Natural killer cell (primary cell): ENCODE results near the gene ARMC9. TPM values are rescaled to one million over a fixed set of nuclear protein-coding genes. Genes with fewer than 3 reads are reported as not detected.
A peak's percentile ranks its signal among the peaks of the same experiment; 100 is the strongest.

Experiments
- ATAC-seq, 3 donors: fragments of 150-1000 bp in 2 of 3; fragments of 200-7000 bp in 1 of 3; cut with Tn5 transposase; 1 replicate in 1 of 3; 2 replicates in 2 of 3; pipeline ENCODE4 v1.10.0; 2021; ENCODE audit warnings: mild to moderate bottlenecking in 2 of 3, moderate library complexity in 2 of 3
- DNase-seq, 2 donors: peaks; one replicate each; pipeline versions ENCODE4 v3.0.0 to v3.0.0-alpha.2; 2013 to 2021; ENCODE audit warnings: mixed read lengths in 1 of 2
- H3K27ac ChIP-seq: one replicate; pipeline ENCODE4 v1.5.1; 2013; ENCODE audit warnings: mild to moderate bottlenecking, low read length
- H3K27me3 ChIP-seq: one replicate; pipeline ENCODE4 v1.6.1; 2013; ENCODE audit warnings: low read length; ENCODE audit not compliant: control insufficient read depth, insufficient read depth
- H3K36me3 ChIP-seq: one replicate; pipeline ENCODE4 v1.6.1; 2013; ENCODE audit warnings: low read length; ENCODE audit not compliant: control insufficient read depth, insufficient read depth
- H3K4me1 ChIP-seq: one replicate; pipeline ENCODE4 v1.6.1; 2013; ENCODE audit warnings: low read length; ENCODE audit not compliant: control insufficient read depth, insufficient read depth
- H3K4me3 ChIP-seq: one replicate; pipeline ENCODE4 v1.5.1; 2013; ENCODE audit warnings: low read length
- H3K9me3 ChIP-seq: one replicate; pipeline ENCODE4 v1.6.1; 2013; ENCODE audit warnings: low read length; ENCODE audit not compliant: control insufficient read depth, insufficient read depth
- H3K27ac Mint-ChIP-seq, 2 donors: one replicate each; pipeline ENCODE4 v1.8.0; 2022; ENCODE audit warnings: mild to moderate bottlenecking in 2 of 2, mixed read lengths in 2 of 2, moderate library complexity in 1 of 2
- H3K27me3 Mint-ChIP-seq, 2 donors: one replicate each; pipeline ENCODE4 v1.8.0; 2022; ENCODE audit warnings: low read depth in 2 of 2, mixed read lengths in 2 of 2
- H3K36me3 Mint-ChIP-seq: one replicate; pipeline ENCODE4 v1.8.0; 2022; ENCODE audit warnings: mixed read lengths
- H3K4me1 Mint-ChIP-seq, 2 donors: one replicate each; pipeline ENCODE4 v1.8.0; 2022; ENCODE audit warnings: mixed read lengths in 2 of 2
- H3K4me3 Mint-ChIP-seq: one replicate; pipeline ENCODE4 v1.8.0; 2022; ENCODE audit warnings: mild to moderate bottlenecking, moderate library complexity, mixed read lengths
- H3K9me3 Mint-ChIP-seq, 2 donors: one replicate each; pipeline ENCODE4 v1.8.0; 2022; ENCODE audit warnings: mixed read lengths in 2 of 2
- CTCF ChIP-seq: fragments of 200-600 bp; IDR thresholded peaks from one replicate; pipeline ENCODE4 v1.8.0; 2022; ENCODE audit warnings: antibody characterized with exemption
- WGBS: methylation state at CpG from one replicate; pipeline ENCODE4 v1.1.7; 2013; ENCODE audit warnings: missing lambda C conversion rate; ENCODE audit not compliant: insufficient coverage; 5-methylcytosine and 5-hydroxymethylcytosine counted together
- intact Hi-C: fragments of 100-400 bp; cut with micrococcal nuclease; formaldehyde crosslinking; loops from one replicate; pipeline ENCODE4 v1.14.2; 2022
- total RNA-seq, 4 donors: library from RNA; stranded (reverse); fragments of 120-200 nt in 1 of 4; gene quantifications; one replicate each; pipeline versions ENCODE4 v1.2.3 to v1.2.4, GENCODE V29; 2013 to 2022

The ARMC9 gene
- total RNA-seq, 3 donors from 2014 or later (not counting 1 experiment from before 2014, with no cell fraction given), result 1.2 to 2.3 (median 2.0) TPM

DNA sequence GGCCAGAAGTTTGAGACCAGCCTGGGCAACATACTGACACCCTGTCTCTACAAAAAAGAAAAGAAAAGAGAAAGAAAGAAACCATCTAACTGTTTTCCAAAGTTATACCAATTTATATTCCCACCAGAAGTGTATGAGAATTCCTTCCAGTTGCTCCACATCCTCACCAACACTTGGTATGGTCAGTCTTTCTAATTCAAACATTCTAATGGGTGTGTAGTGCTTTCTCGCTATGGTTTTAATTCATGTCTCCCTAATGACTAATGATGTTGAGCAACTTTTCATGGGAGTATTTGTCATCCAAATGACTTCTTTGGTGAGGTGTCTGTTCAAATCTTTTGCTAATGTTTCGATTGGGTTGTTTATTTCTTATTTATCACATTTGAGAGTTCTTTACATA, 186.5 kb downstream of the ARMC9 start:
- peaks cover 55 to 66% of the 10 kb centered on the region in 2 donors for H3K4me1 Mint-ChIP-seq
- Histone ChIP-seq H3K4me3 (no peak overlapping the region), H3K27ac (no peak overlapping the region), H3K4me1 (peaks cover 76% of the 10 kb centered on the region), H3K9me3 (no peaks in the 10 kb centered on the region), H3K36me3 (no peaks in the 10 kb centered on the region), H3K27me3 (no peaks in the 10 kb centered on the region)
- H3K4me3 Mint-ChIP-seq, result no peak overlapping the region
- peak overlapping the region; percentile 93 to 95 for H3K27ac Mint-ChIP-seq
- no CpG with 5 or more reads among the region's 2 CpGs for WGBS
- TF ChIP-seq CTCF, result no peak
- ATAC-seq (no peak), DNase-seq (no peak)
- no peaks in the 10 kb centered on the region for H3K36me3 Mint-ChIP-seq
- intact Hi-C loops, result loop anchor here (1.0 kb wide), 1 partner anchor 7 kb away; no protein-coding TSS in a partner anchor
- H3K9me3 Mint-ChIP-seq, result no peaks in the 10 kb centered on the region
- H3K27me3 Mint-ChIP-seq, result no peaks in the 10 kb centered on the region

GRCh38 chr2:231385429-231385828, 187.0 kb downstream of the ARMC9 start:
- intact Hi-C loops, result no loop called here
- DNase-seq, result no peak
- Mint-ChIP-seq H3K27me3 (no peaks in the 10 kb centered on the region), H3K9me3 (no peaks in the 10 kb centered on the region), H3K4me1 (peaks cover 55 to 71% of the 10 kb centered on the region in 2 donors), H3K4me3 (no peak overlapping the region), H3K36me3 (no peaks in the 10 kb centered on the region), H3K27ac (peak overlapping the region; percentile 93 to 95)
- Histone ChIP-seq H3K4me3 (no peak overlapping the region), H3K27ac (no peak overlapping the region), H3K9me3 (no peaks in the 10 kb centered on the region), H3K4me1 (peaks cover 80% of the 10 kb centered on the region), H3K36me3 (no peaks in the 10 kb centered on the region), H3K27me3 (no peaks in the 10 kb centered on the region)
- no peak for TF ChIP-seq CTCF
- no peak for ATAC-seq
- WGBS, result 91% methylated on average over 5 of the region's 5 CpGs

DNA sequence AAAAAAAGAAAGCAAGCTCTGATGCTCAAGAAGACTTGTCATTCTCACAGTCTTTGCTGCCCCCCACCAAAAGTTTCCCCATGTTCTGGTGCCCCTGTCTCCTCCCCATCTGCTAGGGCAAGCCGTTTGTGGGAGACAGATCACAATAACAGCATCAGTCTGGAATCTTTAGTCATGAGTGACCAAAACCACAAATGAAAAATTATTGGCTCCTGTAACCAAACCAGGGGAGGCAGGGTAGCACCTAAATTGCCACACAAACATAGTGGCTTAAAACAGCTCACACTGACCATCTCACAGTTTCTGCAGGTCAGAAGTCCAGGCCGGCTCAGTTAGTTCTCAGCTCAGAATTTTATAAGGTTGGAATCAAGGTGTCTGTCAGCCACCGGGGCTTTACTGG, 188.0 kb downstream of the ARMC9 start:
- DNase-seq (no peak), ATAC-seq (peak in 2 of 3 donors; percentile 20 to 23)
- Histone ChIP-seq H3K27me3 (no peaks in the 10 kb centered on the region), H3K27ac (peak overlapping the region; percentile 43), H3K4me3 (no peak overlapping the region), H3K9me3 (no peaks in the 10 kb centered on the region), H3K36me3 (no peaks in the 10 kb centered on the region), H3K4me1 (peaks cover 90% of the 10 kb centered on the region)
- Mint-ChIP-seq H3K27me3 (no peaks in the 10 kb centered on the region), H3K36me3 (no peaks in the 10 kb centered on the region), H3K4me1 (peaks cover 64 to 79% of the 10 kb centered on the region in 2 donors), H3K27ac (peak overlapping the region; percentile 93 to 95), H3K4me3 (peak overlapping the region; percentile 13), H3K9me3 (no peaks in the 10 kb centered on the region)
- WGBS, result 37% methylated on average over 3 of the region's 3 CpGs
- no peak for TF ChIP-seq CTCF
- intact Hi-C loops, result no loop called here
